HFF-Myc (cell line): ENCODE measurements around the gene CLPTM1L.
A peak's percentile ranks its signal among the peaks of the same experiment; 100 is the strongest.
"Not testable (repeated sequence)": the region's sequence is repeated elsewhere in the genome, so short reads cannot be mapped to it uniquely, and the experiment has no call there.

Experiments used
- DNase-seq: peaks from one replicate; pipeline ENCODE4 v3.0.0-alpha.2; 2011; ENCODE audit warnings: low read depth; ENCODE audit errors: extremely low read depth
- H3K4me3 ChIP-seq: replicated peaks from 2 replicates; pipeline ENCODE4 v1.5.1; 2011; ENCODE audit warnings: low read depth, mild to moderate bottlenecking, control low read depth, low read length
- TF ChIP-seq, protein P1 (sequence below): IDR thresholded peaks from 2 replicates; pipeline ENCODE4 v1.5.1; 2012; ENCODE audit warnings: mild to moderate bottlenecking, low read depth, low read length, control low read depth; ENCODE audit errors: missing control alignments

CLPTM1L gene

DNA sequence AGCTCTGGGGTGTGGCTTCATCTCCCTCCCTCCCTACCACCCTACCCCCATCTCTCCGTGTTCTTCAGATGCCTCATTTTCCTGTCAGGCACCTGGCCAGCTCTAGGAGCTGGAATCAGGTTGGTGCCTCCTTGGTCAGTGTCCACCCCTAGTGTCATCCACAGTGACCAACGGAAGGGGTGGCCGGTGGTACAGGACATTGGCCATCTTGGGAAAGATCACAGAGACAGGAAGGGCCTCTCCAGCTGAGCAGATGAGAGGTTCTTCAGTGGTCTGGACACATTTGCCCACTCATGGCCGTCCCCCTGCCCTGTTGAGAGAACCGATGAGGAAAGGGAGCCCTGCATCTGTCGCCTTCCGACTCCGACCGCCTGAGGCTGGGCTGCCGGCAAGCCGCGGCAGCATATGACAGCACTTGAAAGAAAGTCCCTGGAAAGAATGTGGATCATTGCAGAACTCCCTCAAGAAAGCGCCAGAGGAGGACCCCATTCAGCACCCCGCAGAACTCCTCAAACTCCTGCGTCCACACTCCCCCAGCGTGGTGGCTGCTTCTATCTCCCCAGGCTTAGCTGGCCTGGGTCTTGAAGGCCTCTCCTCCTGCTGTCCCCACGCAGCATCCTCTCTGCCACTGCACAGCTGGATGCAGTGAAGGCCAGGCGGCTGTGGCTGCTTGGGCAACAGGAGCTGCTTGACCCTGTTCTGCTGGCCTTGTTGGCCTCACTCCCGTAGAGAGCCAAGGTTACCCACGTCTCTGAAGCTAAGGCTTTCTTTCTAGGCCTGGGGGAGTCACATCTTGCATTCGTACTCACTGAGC lies 1.9 kb upstream of the CLPTM1L start:
- no peak for DNase-seq
- H3K4me3 ChIP-seq, result no peak overlapping the region
- TF ChIP-seq, protein P1, sequence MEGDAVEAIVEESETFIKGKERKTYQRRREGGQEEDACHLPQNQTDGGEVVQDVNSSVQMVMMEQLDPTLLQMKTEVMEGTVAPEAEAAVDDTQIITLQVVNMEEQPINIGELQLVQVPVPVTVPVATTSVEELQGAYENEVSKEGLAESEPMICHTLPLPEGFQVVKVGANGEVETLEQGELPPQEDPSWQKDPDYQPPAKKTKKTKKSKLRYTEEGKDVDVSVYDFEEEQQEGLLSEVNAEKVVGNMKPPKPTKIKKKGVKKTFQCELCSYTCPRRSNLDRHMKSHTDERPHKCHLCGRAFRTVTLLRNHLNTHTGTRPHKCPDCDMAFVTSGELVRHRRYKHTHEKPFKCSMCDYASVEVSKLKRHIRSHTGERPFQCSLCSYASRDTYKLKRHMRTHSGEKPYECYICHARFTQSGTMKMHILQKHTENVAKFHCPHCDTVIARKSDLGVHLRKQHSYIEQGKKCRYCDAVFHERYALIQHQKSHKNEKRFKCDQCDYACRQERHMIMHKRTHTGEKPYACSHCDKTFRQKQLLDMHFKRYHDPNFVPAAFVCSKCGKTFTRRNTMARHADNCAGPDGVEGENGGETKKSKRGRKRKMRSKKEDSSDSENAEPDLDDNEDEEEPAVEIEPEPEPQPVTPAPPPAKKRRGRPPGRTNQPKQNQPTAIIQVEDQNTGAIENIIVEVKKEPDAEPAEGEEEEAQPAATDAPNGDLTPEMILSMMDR, result no peak

DNA sequence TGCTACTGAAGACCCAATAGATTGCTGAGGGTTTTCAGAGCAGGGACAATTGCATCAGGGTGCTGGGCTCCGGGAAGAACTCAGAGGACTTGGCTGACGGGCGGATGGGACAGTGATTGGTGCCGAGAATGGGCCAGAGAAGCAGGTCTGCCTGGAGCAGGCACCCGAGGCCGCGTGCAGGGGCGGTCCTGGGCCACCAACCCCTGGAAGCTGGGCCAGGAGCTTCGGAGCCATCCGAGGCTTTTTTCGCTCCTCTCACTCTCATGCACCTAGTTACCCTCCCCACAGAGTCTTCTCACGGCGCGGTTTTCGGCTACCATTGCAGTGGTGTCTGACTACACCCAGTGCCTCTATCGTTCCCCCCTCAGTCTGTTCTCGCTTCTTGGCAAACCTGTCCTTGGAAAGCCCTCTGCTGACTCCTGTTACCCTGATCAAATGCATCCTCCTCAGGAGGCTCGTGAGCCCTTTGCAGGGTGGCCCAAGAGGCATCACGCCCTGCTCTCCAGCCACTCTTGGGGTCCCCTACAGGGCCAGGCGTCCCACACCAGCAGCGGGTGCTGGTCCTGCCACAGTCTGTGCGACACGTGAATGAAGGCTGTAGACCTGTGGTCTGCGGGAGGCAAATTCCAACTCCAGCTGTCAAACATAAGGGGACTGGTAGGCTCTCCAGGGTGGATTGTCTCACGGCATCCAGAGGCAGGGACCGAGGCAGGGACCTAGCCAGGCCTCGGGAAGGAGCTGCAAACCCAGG lies 1.2 kb upstream of the CLPTM1L start:
- no peak for DNase-seq
- TF ChIP-seq, protein P1, result no peak
- peak overlapping the region; percentile 98 for H3K4me3 ChIP-seq

DNA sequence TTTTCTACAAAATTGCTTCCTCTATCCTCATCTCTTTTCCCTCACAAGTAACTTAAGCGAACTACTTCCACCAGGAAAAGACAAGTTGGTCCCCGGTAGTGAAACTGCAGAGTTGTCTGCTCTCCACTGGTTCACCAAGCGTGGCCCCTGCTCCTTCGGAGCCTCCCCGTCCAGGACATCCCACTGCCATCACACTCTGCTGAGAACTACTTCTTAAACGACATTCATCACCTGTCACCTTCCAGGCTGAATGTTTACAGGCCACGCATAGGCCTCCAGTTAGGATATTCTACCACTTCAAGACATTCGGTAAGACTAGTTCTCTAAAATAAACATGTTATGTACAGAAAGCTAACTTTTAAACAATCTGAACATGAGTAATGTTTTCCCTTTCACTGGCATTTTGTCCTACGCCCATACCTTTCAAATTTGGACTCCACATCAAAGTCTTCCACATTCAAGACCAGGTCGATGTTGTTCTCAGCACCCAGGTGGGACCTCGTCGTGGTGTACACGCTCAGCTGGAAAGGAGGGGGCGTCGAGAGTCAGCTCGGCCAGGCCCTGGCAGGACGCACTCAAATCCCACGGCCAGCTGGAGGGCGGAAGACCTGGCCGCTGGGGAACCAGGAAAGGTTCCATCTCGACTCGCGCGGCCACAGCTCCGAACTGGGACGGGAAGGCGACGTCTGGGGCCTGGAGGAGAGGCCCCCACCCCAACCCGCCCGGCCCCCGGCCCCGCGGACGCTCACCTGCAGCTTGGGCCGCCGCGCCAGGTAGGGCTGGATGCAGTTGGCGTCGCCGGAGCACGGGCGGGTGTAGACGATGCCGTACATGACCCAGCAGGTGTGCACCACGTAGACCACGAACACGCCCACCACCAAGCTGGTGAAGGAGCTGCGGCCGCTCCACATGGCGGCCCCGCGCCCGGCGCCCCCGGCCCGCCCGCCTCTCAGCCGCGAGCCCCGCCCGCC lies 683 bp downstream of the CLPTM1L start:
- H3K4me3 ChIP-seq, result peak overlapping the region; percentile 70
- no peak for DNase-seq
- TF ChIP-seq, protein P1, result no peak

DNA sequence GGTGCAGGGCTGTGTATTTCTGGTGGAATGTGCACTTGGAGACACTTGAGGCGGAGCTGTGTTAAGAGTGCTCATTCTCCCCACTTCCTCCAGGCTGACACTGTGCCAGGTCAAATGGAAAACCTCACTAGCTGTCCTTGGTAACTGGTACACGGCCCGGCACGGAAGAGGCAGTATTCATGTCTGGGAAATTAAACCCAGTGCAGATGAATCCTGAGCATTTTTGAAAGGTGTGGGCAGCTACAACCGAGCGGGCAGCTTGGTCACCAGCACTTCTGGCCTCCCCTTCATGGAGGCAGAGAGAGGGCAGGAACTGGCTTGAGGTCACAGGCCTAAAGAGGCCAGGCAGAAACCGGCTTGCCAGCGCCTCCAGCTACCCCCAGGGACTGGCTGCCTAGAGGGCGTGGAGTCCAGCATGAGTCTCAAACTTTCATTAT lies 1.6 kb downstream of the CLPTM1L start:
- TF ChIP-seq, protein P1, result no peak
- H3K4me3 ChIP-seq, result peak overlapping the region; percentile 70
- no peak for DNase-seq

DNA sequence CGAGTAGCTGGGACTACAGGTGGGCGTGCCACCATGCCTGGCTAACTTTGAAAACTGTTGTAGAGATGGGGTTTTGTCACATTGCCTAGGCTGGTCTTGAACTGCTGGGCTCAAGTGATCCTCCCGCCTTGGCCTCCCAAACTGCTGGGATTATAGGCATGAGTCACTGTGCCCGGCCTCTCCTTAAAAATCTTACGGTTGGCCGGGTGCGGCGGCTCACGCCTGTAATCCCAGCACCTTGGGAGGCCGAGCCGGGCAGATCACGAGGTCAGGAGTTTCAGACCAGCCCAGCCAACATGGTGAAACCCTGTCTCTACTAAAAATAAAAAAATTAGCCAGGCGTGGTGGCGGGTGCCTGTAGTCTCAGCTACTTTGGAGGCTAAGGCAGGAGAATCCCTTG lies 2.2 kb downstream of the CLPTM1L start:
- DNase-seq, H3K4me3 ChIP-seq: not testable (repeated sequence)

- no peak overlapping the region for H3K4me3 ChIP-seq
- TF ChIP-seq, protein P1, result no peak
- no peak for DNase-seq
Measured at GRCh38 chr5:1342268-1342667, 2.6 kb downstream of the CLPTM1L start.
